ENCODE measurements around the gene TIE1. TPM values are rescaled to one million over a fixed set of nuclear protein-coding genes. Genes with fewer than 3 reads are reported as not detected.

The TIE1 gene
- total RNA-seq, 1 experiment from 2014 or later: not detected

DNA sequence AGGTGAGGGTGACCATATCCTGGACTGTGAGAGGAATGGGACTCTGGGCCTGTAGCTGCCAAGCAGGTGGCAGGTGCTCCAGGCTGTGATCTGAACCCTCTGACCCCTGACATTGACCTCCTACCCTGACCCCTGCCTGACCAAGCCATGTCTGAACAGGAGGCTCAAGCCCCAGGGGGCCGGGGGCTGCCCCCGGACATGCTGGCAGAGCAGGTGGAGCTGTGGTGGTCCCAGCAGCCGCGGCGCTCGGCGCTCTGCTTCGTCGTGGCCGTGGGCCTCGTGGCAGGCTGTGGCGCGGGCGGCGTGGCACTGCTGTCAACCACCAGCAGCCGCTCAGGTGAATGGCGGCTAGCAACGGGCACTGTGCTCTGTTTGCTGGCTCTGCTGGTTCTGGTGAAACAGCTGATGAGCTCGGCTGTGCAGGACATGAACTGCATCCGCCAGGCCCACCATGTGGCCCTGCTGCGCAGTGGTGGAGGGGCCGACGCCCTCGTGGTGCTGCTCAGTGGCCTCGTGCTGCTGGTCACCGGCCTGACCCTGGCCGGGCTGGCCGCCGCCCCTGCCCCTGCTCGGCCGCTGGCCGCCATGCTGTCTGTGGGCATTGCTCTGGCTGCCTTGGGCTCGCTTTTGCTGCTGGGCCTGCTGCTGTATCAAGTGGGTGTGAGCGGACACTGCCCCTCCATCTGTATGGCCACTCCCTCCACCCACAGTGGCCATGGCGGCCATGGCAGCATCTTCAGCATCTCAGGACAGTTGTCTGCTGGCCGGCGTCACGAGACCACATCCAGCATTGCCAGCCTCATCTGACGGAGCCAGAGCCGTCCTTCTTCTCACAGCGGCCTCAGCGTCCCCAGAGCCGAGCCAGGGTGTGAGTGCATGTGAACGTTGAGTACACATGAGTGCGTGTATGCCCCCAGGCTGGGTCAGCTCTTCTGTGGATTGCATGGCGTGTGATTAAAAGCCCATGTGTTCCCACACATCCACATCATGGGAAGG is 27.9 kb upstream of the TIE1 start:
- no peak for DNase-seq (ENCODE audit: extremely low read depth, low read depth)

DNA sequence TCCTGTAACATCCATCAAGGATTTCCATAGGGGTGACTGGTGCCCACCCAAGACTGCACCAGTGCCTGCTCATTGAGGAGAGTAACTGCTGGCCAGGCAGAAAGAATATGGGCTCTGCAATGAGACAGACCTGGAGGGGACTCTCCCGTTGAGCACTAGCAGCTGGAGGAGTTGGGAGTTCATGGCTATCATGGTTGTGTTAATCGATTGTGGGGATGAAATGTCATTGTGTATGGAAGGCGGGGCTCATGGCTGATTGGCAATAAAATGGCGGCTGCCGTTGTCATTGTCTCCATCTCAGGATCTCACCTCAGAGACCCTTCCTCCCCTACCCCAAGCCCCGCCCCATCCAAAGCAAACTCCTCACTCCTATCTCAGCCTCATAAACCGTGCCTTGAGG is 27.1 kb upstream of the TIE1 start:
- no peak for DNase-seq (ENCODE audit: extremely low read depth, low read depth)

DNA sequence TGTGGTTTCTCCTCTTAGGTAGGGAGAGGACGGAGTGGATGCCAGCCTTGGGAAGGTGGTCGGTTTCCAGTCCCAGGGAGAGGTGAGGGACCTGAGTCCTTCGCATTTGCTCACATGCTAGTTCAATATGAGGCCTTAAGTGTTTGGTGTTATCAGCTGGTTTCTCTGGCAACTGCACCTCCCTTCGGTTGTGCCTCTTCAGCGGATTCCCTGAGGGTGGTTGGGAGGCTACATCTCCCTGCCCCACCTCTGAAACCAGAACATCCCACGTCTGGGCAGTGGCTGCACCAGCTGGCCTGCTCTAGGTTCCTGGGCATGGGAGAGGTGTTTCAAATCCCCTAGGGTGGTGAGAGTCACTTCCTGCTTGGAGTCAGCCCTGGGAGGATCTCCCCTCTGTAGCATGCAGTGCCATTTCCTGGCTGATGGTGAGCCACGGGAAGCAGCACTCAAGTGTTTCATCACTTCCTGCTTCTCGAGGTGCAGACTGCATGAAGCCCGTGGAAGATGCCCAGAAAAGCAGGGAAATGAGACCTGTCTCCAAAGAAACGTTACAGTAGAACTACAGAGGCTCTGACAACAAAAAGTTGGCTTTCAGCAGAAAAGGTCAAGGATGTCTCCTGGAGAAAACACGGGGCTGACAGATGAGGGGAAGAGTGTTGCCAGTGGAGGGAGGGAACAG is 26.5 kb upstream of the TIE1 start:
- no peak for DNase-seq (ENCODE audit: extremely low read depth, low read depth)

DNA sequence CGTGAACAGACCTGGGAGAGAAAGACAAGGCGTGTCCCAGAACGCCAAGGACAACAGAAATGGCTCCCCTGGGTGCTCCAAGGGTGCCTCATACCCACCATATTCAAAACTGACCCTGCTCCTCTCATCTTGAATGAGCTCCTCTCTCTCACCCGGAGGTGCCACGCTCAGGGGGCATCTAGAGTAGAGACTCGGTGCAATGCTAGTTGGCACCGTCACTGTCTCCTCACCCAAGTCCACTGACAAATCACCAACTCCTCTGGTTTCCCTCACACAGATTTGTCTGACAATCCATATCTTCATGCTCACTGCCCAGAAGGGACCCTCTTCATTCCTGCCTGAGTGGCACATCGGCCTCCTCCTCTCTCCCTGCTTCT is 26.0 kb upstream of the TIE1 start:
- DNase-seq (ENCODE audit: extremely low read depth, low read depth): no peak

- no peak for DNase-seq (ENCODE audit: extremely low read depth, low read depth)
These were observed 24.8 kb upstream of the TIE1 start for GRCh38 chr1:43275826-43276620.

DNA sequence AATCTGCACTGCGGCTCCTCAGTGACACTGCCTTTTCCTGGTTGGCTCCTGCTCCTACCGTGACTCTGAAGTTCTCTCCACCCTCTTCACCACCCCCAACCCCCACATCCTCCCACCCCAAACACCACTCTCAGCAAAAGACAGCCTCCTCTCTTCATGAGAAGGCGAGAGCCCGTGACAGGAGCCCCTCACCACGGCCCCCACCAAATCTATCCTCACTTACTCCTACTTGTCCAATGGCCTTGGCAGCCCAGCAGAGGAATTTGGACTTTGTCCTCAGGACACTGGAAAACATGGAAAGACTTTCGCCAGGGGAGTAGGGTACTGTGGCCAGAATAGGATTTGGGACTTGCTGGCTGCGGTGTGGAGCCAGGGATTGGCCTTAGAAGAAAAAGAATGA is 24.1 kb upstream of the TIE1 start:
- no peak for DNase-seq (ENCODE audit: extremely low read depth, low read depth)

GRCh38 chr1:43277116-43277876 is 23.5 kb upstream of the TIE1 start:
- no peak for DNase-seq (ENCODE audit: extremely low read depth, low read depth)

DNA sequence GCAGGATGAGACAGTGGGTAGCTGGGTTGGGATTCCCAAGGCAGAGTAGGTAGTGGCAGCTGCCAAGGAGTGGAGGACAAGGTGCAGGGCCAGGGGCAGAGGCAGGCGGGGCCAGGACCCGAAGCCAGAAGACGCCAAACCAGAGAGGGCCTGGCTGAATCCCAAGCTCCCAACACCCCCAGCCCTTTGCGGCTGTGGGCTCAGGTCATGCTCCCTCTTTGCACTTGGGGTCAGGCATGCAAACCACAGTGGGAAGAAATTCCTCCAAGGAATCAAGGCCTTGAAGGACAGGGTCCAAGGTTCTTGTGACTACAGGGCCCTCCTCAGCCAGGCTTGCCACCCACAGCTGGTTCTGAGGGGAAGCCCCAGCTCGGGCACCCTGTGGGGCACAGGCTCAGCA is 21.6 kb upstream of the TIE1 start:
- no peak for DNase-seq (ENCODE audit: extremely low read depth, low read depth)

DNA sequence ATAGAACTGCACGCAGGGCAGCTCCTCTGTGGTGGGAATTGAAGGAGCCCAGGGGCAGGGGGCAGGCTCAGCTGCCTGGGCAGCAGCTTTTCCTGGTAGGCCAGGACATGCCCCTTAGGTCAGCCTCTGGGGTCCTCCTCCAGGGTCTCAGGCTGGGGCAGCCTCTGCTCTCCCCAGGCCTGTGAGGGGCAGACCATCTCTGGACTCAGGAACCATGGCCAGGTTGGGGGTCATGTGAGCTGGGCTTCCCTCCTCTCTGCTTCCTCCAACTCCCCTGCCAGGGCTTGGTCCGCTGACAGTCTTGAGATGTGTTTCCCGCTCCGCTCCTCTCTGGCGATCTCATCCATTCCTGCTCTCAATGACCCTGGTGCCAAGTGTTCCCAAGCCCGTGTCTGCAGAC is 21.1 kb upstream of the TIE1 start:
- no peak for DNase-seq (ENCODE audit: extremely low read depth, low read depth)

DNA sequence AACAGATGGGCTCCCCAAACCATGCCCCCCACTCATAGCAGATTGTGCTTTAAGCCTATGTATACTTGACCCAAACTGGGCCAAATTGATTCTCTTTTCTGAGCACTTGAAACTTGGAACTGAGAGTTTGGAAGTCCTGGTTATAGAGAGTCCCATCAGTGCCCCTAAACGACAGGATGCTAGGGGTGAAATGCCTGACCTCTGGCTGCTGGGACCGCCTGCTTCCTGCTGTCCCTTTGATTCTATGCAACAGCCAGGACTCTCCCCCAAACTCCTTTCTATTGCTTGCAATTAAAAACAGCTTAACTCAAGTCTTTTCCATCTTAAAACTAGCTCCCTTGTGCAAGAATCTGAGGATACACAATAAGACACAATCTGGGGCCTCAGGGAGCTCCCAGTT is 20.1 kb upstream of the TIE1 start:
- DNase-seq (ENCODE audit: extremely low read depth, low read depth): no peak

GRCh38 chr1:43282220-43283195 is 18.3 kb upstream of the TIE1 start:
- DNase-seq (ENCODE audit: extremely low read depth, low read depth): no peak

DNA sequence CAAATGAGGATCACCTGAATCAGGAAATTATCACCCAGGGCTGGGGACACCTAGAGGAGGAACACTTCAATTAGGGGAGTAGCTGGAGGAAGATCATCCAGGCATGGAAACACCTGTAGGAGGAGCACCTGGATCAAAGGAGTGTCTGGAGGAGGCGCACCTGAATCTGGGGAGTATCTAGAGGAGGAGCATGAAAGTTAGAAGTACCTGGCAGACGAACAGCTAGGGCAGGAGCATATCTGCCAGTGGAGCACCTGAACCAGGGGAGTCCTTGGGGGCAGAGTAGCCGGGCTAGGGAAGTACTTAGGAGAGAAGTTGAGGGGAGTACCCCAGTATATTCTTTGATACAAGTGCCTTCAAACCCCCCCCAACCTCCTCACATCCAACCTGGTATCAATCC is 16.7 kb upstream of the TIE1 start:
- DNase-seq (ENCODE audit: extremely low read depth, low read depth): no peak

GRCh38 chr1:43284546-43285110 is 16.2 kb upstream of the TIE1 start:
- no peak for DNase-seq (ENCODE audit: extremely low read depth, low read depth)

DNA sequence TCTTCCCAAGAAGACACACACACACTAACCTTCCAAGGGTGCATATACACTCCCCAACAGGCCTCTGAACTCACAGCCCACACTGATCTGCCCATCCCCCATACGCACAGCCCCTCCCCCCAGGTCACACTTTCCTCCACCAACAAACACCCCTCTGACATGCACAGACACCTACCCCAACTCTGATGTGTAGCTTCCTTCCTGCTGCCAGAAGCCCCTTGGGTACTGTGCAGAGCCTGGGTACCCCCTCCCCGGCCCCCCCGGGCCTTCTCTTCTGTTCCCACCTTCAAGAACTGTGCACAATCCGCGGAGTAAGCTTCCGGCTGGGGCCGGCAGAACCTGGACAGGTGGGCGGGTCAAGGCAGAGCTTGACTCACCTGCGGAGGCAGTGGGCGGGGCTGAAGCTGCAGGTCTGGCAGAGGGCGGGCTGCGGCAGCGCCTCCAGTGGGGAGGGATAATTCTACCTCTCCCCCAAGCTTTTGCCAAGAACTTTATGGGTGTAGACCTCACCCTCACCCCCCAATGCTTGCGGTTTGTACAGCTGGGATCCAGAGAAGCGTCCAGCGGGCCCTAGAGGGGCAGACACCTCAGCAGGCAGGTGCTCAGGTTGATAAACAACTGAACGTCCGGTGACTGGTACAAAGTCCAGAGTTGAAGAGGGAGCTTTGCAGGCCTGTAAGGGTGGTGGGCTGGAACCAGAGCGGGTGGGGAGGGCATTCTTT is 15.4 kb upstream of the TIE1 start, which contains the start of gene C1orf210:
Gene C1orf210 (minus strand): TSS at position 313 of the 722 bp plus-strand sequence. CDS start 2,311 bp downstream, outside the sequence.
- no peak for DNase-seq (ENCODE audit: extremely low read depth, low read depth)

DNA sequence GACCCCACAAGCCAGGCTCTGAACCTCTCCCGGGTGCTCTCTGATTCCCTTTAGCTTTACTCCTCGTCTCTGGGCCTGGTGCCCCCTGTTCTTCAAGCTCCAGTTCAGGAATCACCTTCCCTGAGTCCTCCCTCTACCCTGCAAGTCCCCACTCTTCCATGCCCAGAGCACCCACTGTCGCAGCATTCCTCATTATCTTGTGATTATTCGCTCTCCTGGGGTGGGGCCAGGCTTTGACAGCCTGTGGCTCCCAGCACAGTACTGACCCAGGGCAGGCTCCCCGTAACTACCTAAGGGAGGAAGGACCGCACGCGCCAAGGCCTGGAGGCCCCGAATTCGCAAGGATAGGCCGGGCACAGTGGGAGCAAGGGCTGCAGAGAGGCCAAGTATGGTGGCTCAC is 14.7 kb upstream of the TIE1 start:
- DNase-seq (ENCODE audit: extremely low read depth, low read depth): no peak

- no peak for DNase-seq (ENCODE audit: extremely low read depth, low read depth)
These were observed 14.2 kb upstream of the TIE1 start for GRCh38 chr1:43286533-43286932.

DNA sequence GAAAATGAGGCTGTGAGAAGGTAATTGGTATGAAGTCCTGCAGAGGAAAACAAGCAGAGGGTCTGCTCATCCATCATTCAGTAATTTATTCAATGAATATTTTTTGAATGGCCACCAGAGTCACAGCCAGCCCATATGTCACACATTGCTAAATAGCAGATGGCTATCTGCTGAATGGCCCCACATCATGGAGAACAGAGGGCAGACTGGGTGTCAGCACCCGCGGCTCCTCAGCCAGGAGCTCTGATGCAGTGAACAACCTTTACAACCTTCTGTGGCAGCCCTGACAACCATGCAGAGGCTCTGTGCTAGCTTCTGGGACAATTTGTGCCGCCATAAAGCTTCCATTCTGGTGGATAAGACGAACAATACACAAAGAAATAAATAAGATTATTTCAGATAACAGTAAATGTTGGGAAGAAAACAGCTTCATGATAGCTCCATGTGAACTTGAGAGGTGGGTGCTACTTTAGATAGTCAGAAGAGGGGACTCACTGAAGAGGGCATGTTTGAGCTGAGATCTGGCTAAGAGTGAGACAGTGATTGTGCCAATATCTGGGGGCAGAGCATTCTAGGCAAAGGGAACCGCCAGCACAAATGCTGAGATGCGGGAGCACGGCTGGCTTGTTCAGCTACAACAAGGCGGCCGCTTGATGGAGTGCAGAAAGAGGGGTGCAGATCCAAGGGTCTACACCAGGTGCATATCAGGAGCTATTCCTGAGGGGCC is 12.6 kb upstream of the TIE1 start:
- no peak for DNase-seq (ENCODE audit: extremely low read depth, low read depth)
